Hindlimb muscle (tissue), 1 donor: ENCODE data around the gene XXYLT1. TPM values are rescaled to one million over a fixed set of nuclear protein-coding genes. Genes with fewer than 3 reads are reported as not detected.
"Not testable (repeated sequence)": the region's sequence is repeated elsewhere in the genome, so short reads cannot be mapped to it uniquely, and the experiment has no call there.

Experiments
- DNase-seq: peaks from one replicate; pipeline ENCODE4 v3.0.0-alpha.2; 2013
- polyA plus RNA-seq: library from polyadenylated mRNA; unstranded; fragments of 120-200 nt; gene quantifications from one replicate; pipeline ENCODE4 v1.2.1, GENCODE V29; 2013; ENCODE audit not compliant: insufficient read length

XXYLT1 gene
- polyA plus RNA-seq, 1 donor = 23.0 TPM

DNA sequence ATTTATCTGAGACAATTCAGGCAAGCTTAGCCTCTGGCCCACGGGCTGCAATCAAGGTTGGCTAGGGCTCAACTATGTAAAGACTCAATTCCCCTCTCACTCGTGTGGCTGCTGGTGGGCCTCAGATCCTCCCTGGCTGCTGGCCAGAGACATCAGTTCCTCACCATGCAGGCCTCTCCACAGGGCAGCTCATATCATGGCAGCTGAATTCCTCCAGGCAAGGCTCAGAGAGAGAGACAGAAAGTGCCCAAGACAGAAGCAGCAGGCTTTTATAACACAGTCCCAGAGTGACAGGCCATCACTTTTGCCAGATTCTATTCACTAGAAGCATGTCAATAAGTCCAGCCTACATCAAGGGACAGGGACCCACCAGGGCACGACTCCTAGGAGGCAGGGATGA, 63.2 kb downstream of the XXYLT1 start:
- no peak for DNase-seq

- DNase-seq = no peak
Measured at GRCh38 chr3:195207056-195207455, 63.9 kb downstream of the XXYLT1 start.

DNA sequence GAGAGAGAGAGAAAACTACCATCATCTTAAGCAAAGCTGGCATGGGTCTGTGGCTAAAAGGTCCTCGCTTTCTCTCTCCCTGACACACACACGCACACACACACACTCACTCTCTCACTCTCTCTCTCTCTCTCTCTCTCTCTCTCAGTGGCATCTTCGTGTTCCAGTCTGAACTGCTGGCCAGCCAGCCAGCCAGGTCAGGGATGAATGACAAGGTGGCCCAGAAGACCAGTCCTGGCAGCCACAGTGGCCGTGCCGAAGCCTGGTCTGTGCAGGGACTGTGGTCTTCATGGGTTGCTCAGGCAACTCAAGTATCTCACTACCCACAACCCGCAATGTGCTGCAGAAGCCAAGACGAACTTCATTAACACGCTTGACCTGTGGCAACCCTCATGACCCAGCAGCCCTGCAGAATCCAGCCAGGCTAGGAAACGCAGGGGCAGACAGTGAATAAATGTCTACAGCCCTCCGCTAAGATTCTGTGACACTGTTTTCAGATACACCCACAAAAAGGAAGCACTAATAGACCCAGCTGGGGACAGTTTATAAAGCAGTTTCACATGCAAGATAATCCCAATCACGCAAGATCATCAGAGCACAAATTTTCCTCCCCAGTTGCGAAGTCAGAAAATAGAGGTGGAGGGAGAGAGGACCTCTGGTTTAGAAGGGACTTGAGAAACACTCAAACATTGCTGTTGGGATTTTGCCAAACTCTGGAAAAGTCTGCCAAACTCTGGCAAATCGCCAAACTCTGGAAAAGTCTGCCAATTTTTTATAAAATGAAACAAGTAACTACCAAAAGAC, 66.4 kb downstream of the XXYLT1 start:
- DNase-seq = no peak

GRCh38 chr3:195203606-195204005, 67.4 kb downstream of the XXYLT1 start:
- DNase-seq = no peak

DNA sequence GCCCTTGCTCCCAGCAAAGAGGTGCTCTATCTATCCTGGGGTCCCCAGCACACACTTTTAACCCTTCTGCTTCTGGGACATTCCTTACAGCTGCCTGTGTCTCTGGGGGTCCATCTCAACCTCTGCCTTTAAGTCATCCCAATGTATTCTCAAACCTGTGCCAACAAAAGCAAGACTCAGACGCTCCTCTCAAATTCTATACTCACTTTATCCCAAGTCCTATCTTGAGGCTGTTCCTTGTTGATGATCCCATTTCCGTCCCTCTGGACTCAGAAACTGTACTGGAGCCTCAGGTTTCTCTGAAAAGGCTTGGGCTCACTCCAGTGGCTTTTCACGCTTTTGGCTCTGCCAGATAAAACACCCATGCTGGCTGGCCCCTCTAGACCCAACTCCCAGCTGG, 69.7 kb downstream of the XXYLT1 start:
- DNase-seq = no peak

GRCh38 chr3:195200010-195200822, 70.7 kb downstream of the XXYLT1 start:
- no peak for DNase-seq

DNA sequence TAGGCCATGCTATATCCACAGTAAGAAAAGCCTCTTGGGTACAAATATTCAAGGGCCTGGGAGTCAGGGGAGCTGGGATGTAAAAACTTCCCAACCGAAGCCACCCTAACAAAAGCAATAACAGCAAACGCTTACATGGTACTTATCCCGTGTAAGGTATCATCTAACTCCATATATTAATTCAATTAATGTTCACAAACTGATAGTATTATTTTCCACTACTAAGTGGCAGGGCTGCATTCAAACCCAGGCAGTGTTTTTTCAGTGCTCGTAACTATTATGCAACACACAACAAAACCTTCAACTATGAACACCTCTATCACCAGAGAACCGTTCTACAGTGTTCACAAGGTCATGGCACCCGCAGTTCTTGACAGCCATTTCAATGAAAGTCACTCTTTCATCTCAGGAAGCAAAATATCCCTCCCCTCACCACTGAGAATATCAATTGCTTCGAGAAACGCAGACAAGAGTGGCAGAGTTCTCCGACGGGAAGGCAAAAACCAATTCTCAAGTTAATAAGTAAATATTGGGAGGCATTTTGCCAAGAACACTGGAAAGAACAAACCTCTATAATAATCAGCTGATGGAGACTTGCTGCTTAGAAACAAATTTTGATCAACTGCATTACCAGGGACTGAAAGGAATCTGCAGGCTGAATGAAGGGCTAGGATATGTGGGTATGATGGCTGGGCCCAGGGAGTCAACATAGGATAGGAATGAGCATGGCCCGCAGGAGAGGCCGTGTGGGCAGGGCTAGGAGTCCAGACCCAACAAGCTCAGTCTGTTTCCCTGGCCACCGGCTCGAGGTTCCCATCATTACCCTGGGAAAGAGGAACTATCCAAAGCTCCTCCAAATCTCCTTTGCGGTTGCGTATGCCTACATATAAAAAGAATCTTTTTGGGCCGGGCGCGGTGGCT, 72.3 kb downstream of the XXYLT1 start:
- no peak for DNase-seq

GRCh38 chr3:195197765-195198425, 73.1 kb downstream of the XXYLT1 start:
- no peak for DNase-seq

DNA sequence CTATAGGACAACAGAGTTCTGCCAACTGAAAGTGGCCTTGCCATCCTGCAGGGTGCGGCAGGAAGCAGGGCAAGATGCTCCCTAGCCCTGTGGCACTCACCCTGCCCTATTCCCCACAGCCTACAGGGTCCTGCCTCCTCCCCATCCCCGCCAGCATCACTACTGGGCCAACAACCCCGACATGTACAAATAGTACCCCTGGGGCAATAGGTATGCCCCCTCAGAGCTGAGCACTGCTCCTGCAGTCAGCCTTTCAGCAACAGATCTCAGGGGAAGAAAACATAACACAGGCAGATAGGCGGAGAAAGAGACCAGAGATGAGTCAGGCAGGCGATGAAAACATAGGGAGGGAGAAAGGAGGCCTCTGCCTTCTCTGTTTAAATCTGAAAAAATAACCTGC, 74.7 kb downstream of the XXYLT1 start:
- no peak for DNase-seq

DNA sequence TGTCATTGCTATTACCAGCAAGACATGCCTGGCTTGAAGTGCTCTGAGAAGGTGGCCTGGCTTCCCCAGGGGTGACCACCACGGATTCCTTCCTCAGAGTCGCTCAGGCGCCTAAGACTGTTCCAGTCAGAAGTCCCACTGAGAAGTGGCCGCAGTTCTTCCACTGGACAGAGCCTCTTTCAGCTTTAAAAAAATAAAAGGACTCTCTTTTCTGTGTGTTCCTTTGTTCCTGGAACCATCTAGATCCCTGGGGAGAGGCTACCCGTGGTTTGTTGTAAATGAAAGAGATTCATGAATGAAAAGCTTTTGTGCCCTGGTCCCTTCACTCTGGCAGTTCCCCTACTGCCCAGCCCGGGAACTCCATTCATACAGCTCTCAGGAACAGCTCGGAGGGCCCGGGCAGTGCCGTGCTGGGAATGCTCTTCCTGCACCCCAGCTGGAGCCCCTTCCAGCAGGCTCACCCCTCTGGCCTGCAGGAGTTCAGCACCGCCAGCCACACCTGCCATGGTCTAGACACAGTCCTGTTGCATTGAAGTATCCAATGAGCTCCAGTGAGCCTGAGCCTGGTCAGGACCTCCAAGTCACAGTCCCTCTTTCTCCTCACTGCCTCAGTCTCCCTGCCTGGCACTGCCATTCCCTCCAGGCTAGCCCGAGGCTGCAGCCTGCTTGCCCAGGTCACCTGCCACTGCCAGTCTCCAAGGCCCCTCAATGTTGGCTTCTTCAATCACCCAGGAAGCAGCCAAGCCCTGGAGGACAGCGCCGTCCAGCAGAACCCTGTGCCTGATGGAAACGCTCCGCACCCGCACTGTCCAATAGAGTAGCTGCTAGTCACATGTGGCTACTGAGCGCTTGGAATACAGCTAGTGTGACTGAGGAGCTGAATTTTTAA, 75.4 kb downstream of the XXYLT1 start:
- no peak for DNase-seq

DNA sequence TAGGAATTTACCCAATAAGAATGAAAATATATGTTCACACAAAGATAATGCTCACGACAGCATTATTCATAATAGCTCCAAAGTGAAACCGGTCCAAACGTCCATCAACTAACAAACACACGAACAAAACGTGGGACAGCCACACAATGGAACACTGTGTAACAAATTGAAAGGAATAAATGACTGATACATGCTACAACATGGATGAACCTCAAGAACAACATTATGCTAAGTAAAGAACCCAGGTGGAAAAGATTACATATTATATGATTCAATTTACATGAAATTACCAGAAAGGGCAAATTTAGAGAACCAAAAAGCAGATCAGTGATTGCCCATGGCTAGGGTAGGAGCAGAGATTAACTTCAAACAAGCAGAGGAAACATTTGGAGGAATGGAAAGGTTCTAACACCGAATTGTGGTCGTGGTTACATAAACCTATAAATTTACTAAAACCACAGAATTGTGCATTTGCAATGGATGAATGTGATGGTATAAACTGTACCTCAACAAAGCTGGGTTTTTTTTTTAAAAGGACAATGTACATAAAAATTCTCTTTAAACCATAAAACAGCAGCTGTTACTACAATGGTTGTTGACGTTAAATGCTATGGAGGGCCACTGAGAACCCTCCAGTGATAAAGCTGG, 76.3 kb downstream of the XXYLT1 start:
- DNase-seq = no peak

DNA sequence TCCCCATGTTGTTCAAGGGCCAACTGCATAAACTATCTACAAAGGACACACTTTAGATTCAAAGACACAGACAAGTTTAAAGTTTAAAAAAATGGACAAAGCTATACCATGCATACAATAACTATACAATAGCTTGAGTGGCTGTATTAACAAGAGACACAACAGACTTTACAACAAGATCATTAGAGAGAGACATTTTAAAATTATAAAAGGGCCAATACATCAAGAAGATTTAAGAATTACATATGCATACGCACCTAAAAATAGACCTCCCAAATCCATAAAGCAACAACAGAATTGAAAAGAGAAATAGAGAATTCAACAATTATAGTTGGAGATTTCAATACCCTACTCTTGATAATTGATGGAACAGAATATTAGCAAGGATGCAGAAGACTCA, 79.4 kb downstream of the XXYLT1 start:
- no peak for DNase-seq

DNA sequence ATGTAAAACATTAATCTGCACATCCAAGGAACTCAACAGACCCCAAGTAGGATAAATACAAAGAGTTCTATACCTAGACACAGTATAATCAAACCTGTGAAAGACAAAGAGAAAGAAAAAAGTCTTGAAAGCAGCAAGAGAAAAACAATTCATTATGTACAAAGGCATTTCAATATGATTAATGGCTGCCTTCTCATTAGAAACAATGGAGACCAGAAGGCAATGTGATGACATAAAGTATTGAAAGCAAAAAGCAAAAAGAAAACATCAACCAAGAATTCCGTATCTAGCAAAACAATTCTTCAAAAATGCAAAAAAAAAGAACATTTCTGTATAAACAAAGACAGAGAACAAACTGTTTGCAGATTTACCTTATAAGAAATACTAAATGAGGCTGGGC, 81.1 kb downstream of the XXYLT1 start:
- DNase-seq = no peak

DNA sequence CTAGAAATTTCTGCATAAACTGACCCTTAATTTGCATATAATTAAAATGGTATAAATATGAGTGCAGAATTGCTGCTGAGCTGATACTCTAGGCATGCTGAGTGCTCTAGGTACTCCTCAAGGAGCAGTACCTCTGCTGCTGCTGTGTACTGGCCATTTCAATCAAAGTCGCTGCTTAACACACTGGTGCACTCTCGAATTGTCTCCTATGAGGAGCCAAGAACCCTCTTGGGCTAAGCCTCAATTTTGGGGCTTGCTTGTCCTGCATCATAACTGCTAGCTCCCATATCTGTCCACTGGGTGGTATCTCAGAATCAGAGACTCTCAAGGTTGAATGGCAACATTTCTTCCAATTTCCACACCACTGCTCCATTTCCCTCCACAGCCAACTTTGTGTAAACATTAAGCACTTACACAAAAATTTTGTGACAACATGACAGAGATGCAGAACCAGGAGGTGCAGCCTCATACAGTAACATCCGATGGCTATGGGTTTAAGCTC, 82.5 kb downstream of the XXYLT1 start:
- no peak for DNase-seq

- no peak for DNase-seq
Measured at GRCh38 chr3:195187609-195188425, 83.1 kb downstream of the XXYLT1 start.

DNA sequence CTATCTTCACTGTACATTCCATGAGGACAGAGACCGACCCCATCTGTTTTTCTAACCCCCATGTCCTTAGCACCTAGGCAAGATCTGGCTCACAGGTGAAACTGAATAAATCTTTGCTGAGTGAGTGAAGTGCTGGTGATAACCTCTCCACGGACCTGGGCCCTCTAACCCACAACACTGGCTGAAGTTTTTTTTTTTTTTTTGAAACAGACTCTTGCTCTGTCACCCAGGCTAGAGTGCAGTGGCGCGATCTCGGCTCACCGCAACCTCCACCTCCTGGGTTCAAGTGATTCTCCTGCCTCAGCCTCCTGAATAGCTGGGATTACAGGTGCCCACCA, 84.3 kb downstream of the XXYLT1 start:
- DNase-seq = not testable (repeated sequence)

GRCh38 chr3:195186041-195186709, 84.8 kb downstream of the XXYLT1 start:
- DNase-seq = no peak

- DNase-seq = no peak
Measured at GRCh38 chr3:195185583-195185982, 85.4 kb downstream of the XXYLT1 start.
